Prostate gland (tissue), 2 donors: Measurements from ENCODE around the gene CREBRF.

Experiments
- CTCF ChIP-seq, 4 experiments: fragments of 200-600 bp in 2 of 4; fragments of 450-650 bp in 2 of 4; sonication (generic) in 2 of 4; IDR thresholded peaks; 1 replicate in 3 of 4; 2 replicates in 1 of 4; pipeline ENCODE4 v1.5.1; 2016 to 2019; ENCODE audit warnings: antibody characterized with exemption in 4 of 4, mild to moderate bottlenecking in 2 of 4, moderate library complexity in 2 of 4
- POLR2A ChIP-seq: fragments of 450-650 bp; IDR thresholded peaks from one replicate; pipeline ENCODE4 v1.6.1; 2016; ENCODE audit warnings: antibody characterized with exemption, mild to moderate bottlenecking
- POLR2AphosphoS5 ChIP-seq: sonication (generic); formaldehyde crosslinking; IDR thresholded peaks from one replicate; pipeline ENCODE4 v1.6.1; 2017; ENCODE audit warnings: antibody characterized with exemption

GRCh38 chr5:173015598-173016455 lies 40.3 kb upstream of the CREBRF start:
- TF ChIP-seq CTCF (IDR thresholded peaks at IDR 0.05) = no peak
- TF ChIP-seq POLR2AphosphoS5 = no peak
- no peak for TF ChIP-seq POLR2A
